H54 (cell line): ENCODE measurements around the gene EFHD2.
"Not testable (repeated sequence)": the region's sequence is repeated elsewhere in the genome, so short reads cannot be mapped to it uniquely, and the experiment has no call there.

Experiments
- DNase-seq: peaks from one replicate; pipeline ENCODE4 v3.0.0; 2011; ENCODE audit warnings: low spot score, mixed read lengths; ENCODE audit not compliant: insufficient read length
- FAIRE-seq: peaks from 3 replicates; lab custom pipeline; 2011; peaks lifted over from hg19 to GRCh38; lab: Jason Lieb, UNC
- POLR2A ChIP-seq: IDR thresholded peaks from 2 replicates; pipeline ENCODE4 v1.6.1; 2011; ENCODE audit warnings: low read depth, mild to moderate bottlenecking, low read length

Gene EFHD2

GRCh38 chr1:15381805-15382204 lies 27.9 kb upstream of the EFHD2 start:
- TF ChIP-seq POLR2A, result no peak
- DNase-seq, result no peak
- no peak for FAIRE-seq

DNA sequence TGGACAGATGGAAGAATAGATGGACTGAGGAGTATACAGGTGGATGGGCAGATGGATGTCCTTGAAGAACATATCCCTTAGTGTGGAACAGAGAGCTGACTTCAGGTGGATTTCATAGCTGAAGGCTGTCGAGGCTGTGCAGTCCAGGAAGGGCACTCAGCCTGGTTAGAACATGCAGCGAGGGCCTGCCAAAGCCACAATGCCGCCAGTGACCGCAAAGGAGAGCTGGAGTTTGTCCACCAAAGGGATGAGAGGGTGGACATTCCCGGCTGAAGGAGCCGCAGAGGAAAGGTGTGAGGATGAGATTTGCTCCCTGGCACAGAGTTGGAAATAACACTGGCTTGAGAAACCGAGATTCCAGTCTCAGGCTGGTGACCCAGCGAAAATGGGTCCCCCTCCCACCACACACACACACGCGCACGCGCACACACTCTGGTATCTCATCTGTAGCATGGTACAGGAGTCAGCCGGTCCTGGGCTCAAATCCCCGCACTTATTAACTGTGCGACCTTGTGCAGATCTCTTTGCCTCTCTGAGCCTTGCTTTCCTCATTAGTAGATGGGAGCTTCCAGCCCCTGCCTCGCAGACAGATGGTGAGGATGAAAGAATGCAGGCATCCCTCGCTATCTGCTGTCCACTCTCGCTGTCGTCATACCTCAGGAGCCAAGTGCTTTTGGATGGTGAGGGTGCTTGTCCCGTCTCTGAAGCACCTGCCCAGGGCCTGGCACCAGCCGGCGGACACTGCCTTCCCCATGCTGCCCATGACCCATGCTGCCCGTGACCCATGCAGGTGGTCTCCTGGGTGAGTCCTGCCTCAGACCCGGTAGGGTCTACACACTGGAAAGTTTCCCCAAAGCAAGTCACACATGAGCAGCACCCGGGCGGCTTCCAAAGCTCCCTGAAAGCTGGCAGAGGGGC lies 26.8 kb upstream of the EFHD2 start:
- DNase-seq, result no peak
- TF ChIP-seq POLR2A, result no peak
- no peak for FAIRE-seq

DNA sequence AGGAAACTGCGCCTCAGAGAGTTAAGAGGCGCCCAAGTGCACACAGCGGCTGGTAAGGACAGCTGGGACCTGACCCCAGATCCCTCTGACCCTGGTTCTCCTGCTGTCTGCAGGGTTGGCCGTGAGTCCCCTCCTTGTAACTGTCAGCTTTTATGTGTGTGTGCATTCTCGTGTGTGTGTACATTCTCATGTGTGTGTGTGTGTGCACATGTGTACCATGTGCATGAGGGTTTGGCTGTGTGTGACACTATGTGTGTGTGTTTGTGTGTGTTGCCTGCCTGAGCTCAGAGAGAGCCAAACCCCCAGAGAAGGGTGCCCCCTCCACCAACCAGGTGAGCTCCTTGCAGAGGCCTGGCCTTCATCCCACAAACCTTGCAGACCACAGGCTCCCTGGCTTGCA lies 25.9 kb upstream of the EFHD2 start:
- no peak for DNase-seq
- FAIRE-seq, result no peak
- no peak for TF ChIP-seq POLR2A

- DNase-seq (no peak), FAIRE-seq (no peak)
- no peak for TF ChIP-seq POLR2A
Measured at GRCh38 chr1:15384301-15384901, 25.3 kb upstream of the EFHD2 start.

DNA sequence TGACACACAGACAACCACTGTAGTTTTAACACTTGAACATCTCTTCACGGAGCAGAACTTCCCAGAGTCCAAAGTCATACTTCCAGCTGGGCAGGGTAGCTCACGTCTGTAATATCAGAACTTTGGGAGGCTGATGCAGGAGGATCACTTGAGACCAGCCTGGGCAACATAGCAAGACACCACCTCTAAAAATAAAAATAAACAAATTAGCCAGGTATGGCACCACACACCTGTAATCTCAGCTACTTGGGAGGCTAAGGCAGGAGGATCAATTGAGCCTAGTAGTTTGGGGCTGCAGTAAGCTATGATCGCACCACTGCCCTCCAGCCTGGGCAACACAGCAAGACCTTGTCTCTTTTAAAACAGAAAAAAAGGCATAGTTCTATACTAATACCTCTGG lies 24.3 kb upstream of the EFHD2 start:
- DNase-seq (no peak), FAIRE-seq (no peak)
- no peak for TF ChIP-seq POLR2A

GRCh38 chr1:15386164-15386749 lies 23.4 kb upstream of the EFHD2 start:
- no peak for FAIRE-seq
- no peak for DNase-seq
- TF ChIP-seq POLR2A, result no peak

DNA sequence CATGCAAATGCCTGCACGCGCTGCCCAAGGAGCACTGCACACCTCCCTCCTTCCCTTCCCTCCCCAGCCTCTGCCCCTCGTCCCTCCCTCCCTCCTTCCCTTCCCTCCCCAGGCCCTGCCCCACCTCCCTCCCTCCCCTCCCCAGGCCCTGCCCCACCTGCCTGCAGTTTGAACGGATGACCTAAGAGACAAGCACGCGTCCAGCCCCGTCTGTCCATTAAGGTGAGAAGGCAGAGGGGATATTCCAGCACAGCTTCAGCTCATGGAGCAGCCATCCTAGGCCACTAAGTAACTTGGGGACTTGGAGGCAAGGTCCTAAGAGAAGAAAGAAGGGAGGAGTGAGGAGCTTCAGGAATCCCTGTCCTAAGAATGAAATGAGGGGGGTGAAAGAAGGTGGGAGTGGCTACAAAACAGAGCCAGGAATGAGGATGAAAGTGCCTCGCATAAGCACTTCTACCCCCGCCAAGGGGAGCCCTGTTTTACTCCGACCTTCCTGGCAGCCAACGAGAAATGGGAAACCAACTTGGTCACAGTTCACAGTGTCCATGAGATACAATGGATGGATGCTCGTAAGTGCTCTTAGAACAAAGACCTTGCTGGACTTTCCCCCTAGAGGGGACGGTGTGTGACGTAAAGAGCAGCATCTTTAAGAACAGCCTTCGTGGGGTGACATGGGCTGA lies 21.3 kb upstream of the EFHD2 start:
- TF ChIP-seq POLR2A, result no peak
- DNase-seq (no peak), FAIRE-seq (no peak)

DNA sequence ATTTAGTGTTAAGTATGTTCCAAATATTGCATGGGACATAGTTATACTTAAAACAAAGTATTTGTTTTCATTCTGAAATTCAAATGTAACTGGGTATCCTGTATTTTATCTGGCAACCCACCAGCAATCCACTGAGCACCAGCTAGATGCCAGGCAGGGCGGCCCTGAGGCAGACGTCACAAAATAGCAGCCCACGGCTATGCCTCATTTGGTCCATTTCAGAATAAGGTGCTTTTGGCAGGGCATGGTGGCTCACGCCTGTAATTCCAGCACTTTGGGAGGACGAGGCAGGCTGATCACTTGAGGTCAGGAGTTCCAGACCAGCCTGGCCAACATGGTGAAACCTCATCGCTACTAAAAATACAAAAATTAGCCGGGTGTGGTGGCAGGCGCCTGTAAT lies 19.9 kb upstream of the EFHD2 start:
- DNase-seq, FAIRE-seq: not testable (repeated sequence)

DNA sequence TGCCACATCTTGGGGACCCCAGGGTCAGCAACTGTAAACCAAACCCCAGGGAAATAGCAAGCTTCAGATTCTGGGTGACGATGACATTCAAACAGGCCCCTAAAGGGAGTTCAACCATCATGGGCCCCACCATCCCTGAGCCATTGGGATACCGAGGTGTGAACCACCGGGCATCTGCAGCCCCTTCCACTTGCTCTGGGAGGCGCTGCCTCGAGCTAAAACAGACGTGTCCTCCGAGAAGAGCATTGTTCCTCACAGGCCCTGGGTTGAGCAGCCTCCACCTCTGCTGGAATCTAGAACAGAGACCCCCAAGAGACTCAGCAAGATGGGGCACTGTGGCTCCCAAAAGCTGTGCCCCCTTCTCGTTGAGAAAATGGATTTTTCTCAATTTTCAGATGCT lies 19.0 kb upstream of the EFHD2 start:
- no peak for FAIRE-seq
- no peak for TF ChIP-seq POLR2A

DNA sequence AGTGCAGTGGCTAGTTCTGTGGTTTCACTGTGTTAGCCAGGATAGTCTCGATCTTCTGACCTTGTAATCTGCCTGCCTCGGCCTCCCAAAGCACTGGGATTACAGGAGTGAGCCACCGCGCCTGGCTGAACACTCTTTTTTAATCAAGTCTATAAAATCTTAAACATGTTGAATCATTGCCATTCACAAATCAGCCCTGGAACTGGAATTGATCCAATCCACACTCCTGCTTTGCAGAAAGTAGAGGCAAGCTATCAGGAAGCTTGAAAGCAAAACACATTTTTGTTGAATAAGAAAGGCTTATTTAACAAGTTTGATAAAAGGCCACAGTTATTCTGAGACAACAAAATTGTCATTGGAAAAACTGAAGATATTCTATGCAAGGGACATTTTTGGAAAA lies 18.3 kb upstream of the EFHD2 start:
- no peak for DNase-seq
- no peak for FAIRE-seq
- TF ChIP-seq POLR2A, result no peak

More for the DNA sequence above, 19.0 kb upstream of the EFHD2 start:
- no peak for DNase-seq

- FAIRE-seq, result no peak
- TF ChIP-seq POLR2A, result no peak
Measured at GRCh38 chr1:15393475-15394257, 16.0 kb upstream of the EFHD2 start.

DNA sequence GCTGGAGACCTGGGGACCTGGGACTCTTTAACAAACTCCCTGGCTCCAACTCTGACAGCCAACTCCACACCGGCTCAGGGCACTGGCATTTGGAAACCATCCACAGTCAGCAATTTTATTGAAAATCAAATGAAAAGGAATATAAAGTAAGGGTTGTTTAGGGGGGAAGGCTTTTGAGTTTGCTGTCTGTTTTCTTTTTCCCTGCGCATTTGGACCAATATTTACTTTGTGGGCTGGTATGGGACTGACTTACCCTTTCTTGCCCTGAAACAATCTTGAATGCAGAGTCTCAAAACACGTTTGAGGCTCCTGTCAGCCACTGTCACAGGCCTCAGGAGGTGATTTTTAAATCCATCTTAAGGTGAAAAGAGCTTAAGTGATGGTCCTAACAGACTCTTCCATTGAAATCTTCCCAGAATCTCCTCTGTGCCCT lies 15.4 kb upstream of the EFHD2 start:
- FAIRE-seq (no peak), DNase-seq (no peak)
- TF ChIP-seq POLR2A, result no peak

More at GRCh38 chr1:15393475-15394257, 16.0 kb upstream of the EFHD2 start:
- DNase-seq, result no peak

GRCh38 chr1:15397236-15397635 lies 12.5 kb upstream of the EFHD2 start:
- FAIRE-seq (no peak), DNase-seq (no peak)
- no peak for TF ChIP-seq POLR2A
